GM12892 (cell line): ENCODE results near the gene RASGRP3.
A peak's percentile ranks its signal among the peaks of the same experiment; 100 is the strongest.
"Not testable (repeated sequence)": the region's sequence is repeated elsewhere in the genome, so short reads cannot be mapped to it uniquely, and the experiment has no call there.

ENCODE experiments used
- DNase-seq: peaks from one replicate; pipeline ENCODE4 v3.0.0; 2011; ENCODE audit not compliant: insufficient read length
- FAIRE-seq: peaks from 2 replicates; lab custom pipeline; 2011; peaks lifted over from hg19 to GRCh38; lab: Jason Lieb, UNC
- POLR2A ChIP-seq: IDR thresholded peaks from 2 replicates; pipeline ENCODE4 v1.6.1; 2011; ENCODE audit warnings: low read depth, low read length, control low read depth
- POLR2AphosphoS5 ChIP-seq: IDR thresholded peaks from 2 replicates; pipeline ENCODE4 v1.6.1; 2011; ENCODE audit warnings: low read depth, low read length, control low read depth
- TAF1 ChIP-seq: IDR thresholded peaks from 2 replicates; pipeline ENCODE4 v1.6.1; 2011; ENCODE audit warnings: low read depth, mild to moderate bottlenecking, control low read depth, low read length, borderline replicate concordance

Gene RASGRP3

DNA sequence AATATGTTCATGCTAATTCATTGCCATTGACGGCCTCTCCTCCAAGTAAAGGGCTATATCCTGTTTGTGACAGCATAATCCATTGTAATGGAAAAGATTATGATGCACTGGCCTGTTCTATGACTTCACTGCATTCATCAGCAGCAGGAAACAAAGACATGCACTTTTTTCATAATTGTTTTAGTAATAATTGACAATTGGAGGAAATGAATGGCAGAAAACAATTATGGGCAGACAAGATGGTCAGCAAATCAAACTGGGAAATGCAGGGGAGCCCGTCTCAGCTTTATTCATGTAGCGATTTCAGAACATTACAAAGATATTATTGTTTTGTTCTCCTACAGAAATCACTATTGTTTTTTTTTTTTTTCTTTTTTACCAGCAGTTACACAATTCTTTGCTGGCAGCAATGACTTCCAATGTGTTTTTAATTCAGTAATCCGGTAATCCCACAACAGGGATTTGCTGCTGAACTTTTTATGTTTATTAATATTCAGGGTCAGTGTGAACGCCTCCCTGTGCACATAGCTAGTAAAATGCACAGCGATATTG, 33.8 kb upstream of the RASGRP3 start:
- TF ChIP-seq POLR2AphosphoS5, result no peak
- TF ChIP-seq POLR2A, result no peak
- TF ChIP-seq TAF1, result no peak
- no peak for DNase-seq

DNA sequence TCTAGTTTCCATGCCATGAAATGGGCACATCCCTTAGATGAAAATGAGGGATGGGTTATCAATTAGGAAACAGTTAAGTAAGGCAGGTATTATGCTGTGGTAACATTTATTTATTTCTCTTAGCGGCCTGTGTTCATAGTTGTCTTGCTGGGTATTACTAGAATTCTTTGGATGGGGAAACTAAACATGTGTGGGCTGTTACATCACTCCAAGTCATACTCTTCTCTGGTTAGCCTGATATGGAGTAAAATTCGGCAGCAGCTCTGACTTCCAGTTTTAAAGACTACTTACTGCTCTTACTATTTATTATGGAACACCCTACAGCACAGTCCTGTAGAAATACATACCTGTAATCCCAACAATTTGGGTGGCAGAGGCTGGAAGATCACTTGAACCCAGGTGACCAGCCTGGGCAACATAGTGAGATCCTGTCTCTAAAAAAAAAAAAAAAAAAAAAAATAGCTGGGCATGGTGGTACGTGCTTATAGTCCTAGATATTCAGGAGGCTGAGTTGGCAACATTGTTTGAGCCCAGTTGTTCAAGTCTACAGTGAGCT, 33.1 kb upstream of the RASGRP3 start:
- TF ChIP-seq POLR2AphosphoS5 (no peak), TAF1 (no peak), POLR2A (no peak)
- no peak for FAIRE-seq
- no peak for DNase-seq

More for the DNA sequence above, 33.8 kb upstream of the RASGRP3 start:
- no peak for FAIRE-seq

DNA sequence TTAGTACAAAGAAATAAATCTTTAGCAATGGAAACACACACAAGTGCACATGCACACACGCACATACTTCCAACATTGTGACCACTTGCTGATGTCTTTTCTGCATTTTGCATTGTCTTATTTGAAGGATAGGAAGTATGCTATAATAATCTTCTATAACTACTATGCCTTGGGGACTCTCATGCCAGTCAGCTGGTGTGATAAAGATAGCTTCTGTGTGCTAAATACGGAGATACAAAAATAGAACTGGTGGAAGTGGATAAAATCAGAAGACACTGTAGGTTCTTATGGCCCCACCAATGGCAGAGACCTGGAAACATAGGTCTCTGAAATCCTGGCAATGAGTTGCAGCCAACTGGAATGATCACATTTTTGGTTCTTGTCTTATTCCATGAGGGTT, 31.5 kb upstream of the RASGRP3 start:
- TF ChIP-seq TAF1 (no peak), POLR2A (no peak), POLR2AphosphoS5 (no peak)
- FAIRE-seq (no peak), DNase-seq (no peak)

DNA sequence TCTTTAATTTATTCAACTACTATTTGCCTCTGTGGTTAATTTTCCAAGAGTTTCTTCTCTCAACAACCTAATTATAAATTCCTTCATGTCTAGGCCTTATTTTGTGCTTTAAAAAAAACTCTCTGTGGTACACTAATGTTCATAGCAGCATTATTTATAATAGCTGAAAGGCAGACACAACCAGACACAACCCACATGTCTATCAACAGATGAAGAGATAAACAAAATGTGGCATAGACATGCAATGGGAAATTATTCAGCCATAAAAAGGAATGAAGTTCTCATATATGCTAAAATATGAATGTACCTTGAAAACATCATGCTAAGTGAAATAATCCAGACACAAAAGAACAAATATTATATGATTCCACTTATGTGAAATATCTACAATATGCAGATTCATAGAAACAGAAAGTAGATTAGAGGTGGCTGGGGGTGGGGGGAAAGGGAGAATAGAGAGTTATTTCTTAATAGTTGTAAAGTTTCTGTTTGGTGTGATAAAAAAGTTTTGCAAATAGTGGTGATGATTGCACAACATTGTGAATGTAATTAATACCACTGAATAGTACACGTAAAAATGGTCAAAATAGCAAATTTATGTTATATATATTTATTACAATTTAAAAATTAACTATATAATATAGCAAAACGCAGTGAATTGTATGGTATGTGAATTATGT, 28.1 kb upstream of the RASGRP3 start:
- no peak for TF ChIP-seq POLR2A
- TF ChIP-seq POLR2AphosphoS5, result no peak
- TF ChIP-seq TAF1, result no peak
- no peak for DNase-seq
- FAIRE-seq, result no peak

DNA sequence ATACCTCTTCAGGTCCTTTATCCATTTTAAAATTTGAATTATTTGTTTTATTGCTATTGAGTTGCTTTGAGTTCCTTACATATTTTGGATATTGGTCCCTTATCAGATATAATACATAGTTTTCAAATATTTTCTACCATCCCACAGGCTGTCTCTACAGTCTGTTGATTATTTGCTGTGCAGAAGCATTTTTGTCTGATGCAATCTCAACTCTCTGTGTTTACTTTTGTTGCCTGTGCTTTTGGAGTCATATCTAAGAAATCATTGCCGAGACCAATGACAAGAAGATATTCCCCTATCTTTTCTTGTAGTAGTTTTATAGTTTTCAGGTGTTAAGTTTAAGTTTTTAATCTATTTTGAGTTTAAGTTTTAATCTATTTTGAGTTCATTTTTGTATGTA, 25.2 kb upstream of the RASGRP3 start:
- FAIRE-seq (no peak), DNase-seq (no peak)
- no peak for TF ChIP-seq POLR2A
- TF ChIP-seq POLR2AphosphoS5, result no peak
- no peak for TF ChIP-seq TAF1

DNA sequence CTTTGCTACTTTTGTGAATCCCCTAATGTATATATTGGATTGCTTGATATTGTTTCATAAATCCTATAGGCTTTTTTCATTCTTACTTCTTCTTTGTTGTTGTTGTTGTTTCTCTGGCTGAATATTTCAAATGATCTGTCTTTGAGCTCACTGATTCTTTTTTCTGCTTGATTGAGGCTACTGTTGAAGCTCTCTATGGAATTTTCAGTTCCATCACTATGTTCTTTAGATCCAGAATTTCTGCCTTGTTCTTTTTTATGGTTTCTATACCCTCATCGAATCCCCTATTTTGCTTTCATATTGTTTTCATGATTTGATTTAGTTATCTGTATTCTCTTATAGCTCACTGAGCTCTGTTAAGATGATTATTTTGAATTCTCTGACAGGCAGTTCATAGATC, 24.6 kb upstream of the RASGRP3 start:
- FAIRE-seq, result no peak

DNA sequence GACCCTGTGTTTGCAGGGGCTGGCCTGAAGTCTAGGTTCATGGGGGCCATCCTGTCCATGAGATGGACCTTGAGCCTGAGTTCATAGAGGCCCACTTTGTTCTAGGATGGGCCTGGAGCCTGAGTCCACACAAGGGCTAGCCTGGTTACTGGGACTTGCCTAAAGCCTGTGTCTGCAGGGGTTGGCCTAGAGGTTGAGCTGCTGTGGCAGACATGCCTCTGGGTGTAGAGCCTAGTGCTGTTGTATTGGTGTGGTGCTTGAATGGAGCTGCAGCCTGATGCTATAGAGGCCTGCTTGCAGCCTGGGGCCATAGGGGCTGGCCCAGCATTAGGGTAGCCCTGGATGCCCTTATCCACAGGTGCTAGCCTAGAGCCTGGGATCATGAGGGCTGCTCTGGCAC, 23.9 kb upstream of the RASGRP3 start:
- FAIRE-seq (no peak), DNase-seq (no peak)
- TF ChIP-seq TAF1 (no peak), POLR2A (no peak), POLR2AphosphoS5 (no peak)

More for the DNA sequence above, 24.6 kb upstream of the RASGRP3 start:
- DNase-seq, result no peak
- TF ChIP-seq POLR2A, result no peak
- TF ChIP-seq TAF1, result no peak
- TF ChIP-seq POLR2AphosphoS5, result no peak

DNA sequence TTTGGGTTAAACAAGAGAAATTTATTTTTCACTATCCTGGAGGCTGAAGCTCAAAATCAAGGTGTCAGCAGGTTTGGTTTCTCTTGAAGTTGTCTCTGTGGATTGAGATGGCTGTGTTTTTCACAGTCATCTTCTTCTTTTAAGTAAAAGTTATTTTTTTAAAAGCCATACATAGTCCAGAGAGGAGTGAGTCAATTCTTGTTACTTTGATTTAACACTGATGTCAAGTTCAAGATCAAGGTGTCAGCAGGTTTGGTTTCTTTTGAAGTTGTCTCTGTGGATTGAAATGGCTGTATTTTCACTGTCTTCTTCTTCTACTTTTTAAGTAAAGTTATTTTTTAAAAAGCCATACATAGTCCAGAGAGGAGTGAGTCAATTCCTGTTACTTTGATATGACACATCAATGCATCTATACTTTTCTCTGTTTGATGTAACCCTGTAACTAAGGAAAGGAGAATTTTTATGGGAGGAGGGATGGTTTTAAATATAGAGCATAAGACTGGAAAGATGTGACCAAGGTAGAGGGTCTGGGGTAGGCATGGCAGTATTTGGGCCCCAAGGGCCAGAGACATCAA, 22.5 kb upstream of the RASGRP3 start:
- no peak for DNase-seq
- no peak for FAIRE-seq
- TF ChIP-seq TAF1 (no peak), POLR2A (no peak), POLR2AphosphoS5 (no peak)

DNA sequence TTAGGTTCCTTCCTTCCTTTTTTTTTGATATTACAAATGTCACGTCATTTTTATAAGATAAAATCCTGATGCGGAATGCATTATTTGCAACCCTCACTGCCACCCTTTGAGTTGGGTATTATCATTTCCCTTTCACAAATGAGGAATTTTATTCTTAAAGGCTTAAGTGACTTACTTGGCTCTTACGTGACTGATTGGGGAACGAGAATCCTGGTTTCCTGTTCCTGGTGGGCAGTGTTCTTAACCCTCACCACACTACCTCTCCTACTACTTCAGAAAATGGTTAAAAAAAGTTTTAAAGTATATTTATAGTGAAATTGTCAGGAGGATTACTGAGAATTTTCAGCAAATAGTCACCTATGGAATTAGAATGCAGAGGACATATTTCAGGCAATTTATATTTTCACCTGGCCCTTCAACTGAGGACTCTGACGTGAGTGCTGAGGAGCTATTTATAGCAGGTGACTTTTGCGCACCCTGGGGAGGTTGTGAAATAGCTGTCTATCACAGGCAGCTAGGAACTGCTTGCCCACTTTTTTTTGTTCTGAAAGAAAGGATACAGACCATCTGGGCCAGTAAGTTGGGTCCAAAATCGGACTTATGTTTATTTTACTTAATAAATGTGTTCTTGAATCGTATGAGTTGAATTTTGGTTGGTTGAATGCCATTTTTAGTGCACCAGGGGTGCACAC, 18.7 kb upstream of the RASGRP3 start:
- DNase-seq (no peak), FAIRE-seq (peak; percentile 57)

DNA sequence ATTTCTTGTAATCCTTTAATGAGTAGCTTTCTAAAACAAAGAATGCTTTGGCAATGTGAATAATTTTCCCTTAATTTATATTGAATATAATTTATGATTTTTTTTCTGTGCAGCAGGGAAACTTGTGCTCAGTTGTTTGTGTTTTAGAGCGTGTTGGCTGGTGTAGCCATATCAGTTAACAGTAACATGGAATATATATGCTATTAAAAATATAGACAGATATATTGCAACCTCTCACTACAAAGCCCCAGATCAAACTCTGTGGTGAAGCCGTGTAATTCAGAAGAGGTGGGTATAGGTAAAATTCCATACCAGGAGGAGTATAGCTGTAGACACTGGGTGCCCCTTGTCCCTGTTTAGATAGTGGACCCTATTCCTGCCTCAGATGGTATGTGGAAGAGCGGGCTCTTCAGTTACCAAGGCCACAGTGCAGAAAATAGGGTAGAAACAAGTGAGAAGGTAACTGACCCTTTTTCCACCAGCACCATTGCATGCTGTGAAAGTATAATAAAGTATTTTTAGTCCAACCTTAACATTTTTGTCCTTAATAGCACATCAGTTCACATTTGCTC, 18.1 kb upstream of the RASGRP3 start:
- TF ChIP-seq TAF1 (no peak), POLR2AphosphoS5 (no peak), POLR2A (no peak)
- FAIRE-seq (no peak), DNase-seq (no peak)

More for the DNA sequence above, 18.7 kb upstream of the RASGRP3 start:
- no peak for TF ChIP-seq TAF1
- no peak for TF ChIP-seq POLR2A
- no peak for TF ChIP-seq POLR2AphosphoS5

DNA sequence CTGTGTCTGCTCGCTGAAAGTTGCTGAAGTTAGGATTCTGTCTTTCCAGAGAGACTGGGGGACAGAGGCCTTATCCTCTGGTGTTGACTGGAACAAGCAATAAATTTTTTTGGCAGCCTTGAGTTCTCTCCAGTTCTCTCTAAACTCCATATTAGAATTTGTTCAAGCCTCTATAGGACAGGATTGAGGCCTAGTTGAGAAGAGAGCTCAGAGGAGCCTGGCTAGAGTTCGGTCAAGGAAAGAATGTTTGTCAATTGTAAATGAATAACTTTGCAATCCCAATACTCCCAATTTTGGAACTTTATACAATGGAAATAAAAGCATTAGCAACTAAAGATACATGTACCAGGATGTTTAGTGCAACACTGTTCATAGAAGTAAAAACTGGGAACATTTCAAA, 16.7 kb upstream of the RASGRP3 start:
- no peak for DNase-seq
- TF ChIP-seq TAF1 (no peak), POLR2AphosphoS5 (no peak), POLR2A (no peak)
- peak; percentile 24 for FAIRE-seq

DNA sequence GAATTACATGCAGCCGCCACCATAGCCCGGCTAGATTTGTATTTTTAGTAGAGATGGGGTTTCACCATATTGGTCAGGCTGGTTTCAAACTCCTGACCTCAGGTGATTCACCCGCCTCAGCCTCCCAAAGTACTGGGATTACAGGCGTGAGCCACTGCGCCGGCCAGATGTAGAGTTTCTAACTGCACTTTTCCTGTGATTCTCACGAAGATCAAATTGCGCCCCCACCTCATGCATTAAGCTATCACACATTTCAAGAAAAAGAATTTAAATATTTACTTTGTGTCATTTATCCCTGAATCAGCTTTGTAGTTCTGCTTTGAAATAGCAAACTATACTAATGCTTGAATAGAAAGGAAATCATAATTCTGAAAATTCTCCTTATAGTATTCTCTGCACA, 13.9 kb upstream of the RASGRP3 start:
- DNase-seq, FAIRE-seq: not testable (repeated sequence)
